Sigmoid colon (tissue), 4 donors: ENCODE data around the gene FGD5.

Source experiments
- EP300 ChIP-seq, 4 donors: sonication (generic); formaldehyde crosslinking; IDR thresholded peaks; one replicate each; pipeline ENCODE4 v1.6.1; 2017; ENCODE audit warnings: antibody characterized with exemption in 4 of 4
- POLR2A ChIP-seq, 2 donors: fragments of 450-650 bp; IDR thresholded peaks; one replicate each; pipeline ENCODE4 v1.6.1; 2016; ENCODE audit warnings: antibody characterized with exemption in 2 of 2, mild to moderate bottlenecking in 2 of 2, moderate library complexity in 2 of 2
- POLR2AphosphoS5 ChIP-seq, 4 donors: sonication (generic); formaldehyde crosslinking; IDR thresholded peaks; one replicate each; pipeline ENCODE4 v1.6.1; 2017; ENCODE audit warnings: antibody characterized with exemption in 4 of 4
- TF ChIP-seq, protein P1 (sequence below), 4 experiments: fragments of 450-650 bp in 3 of 4; fragments of 200-600 bp in 1 of 4; IDR thresholded peaks; one replicate each; pipeline ENCODE4 v1.5.1; 2016 to 2019; ENCODE audit warnings: antibody characterized with exemption in 4 of 4, mild to moderate bottlenecking in 3 of 4, moderate library complexity in 2 of 4

- no peak for TF ChIP-seq POLR2AphosphoS5 (IDR thresholded peaks at IDR 0.05)
- TF ChIP-seq, protein P1, sequence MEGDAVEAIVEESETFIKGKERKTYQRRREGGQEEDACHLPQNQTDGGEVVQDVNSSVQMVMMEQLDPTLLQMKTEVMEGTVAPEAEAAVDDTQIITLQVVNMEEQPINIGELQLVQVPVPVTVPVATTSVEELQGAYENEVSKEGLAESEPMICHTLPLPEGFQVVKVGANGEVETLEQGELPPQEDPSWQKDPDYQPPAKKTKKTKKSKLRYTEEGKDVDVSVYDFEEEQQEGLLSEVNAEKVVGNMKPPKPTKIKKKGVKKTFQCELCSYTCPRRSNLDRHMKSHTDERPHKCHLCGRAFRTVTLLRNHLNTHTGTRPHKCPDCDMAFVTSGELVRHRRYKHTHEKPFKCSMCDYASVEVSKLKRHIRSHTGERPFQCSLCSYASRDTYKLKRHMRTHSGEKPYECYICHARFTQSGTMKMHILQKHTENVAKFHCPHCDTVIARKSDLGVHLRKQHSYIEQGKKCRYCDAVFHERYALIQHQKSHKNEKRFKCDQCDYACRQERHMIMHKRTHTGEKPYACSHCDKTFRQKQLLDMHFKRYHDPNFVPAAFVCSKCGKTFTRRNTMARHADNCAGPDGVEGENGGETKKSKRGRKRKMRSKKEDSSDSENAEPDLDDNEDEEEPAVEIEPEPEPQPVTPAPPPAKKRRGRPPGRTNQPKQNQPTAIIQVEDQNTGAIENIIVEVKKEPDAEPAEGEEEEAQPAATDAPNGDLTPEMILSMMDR (IDR thresholded peaks at IDR 0.05): no peak
- TF ChIP-seq POLR2A (IDR thresholded peaks at IDR 0.05): no peak
- TF ChIP-seq EP300 (IDR thresholded peaks at IDR 0.05): no peak
Measured at GRCh38 chr3:14914779-14915117, 96.0 kb downstream of the FGD5 start.
